Measurements from ENCODE around the gene DVL3. TPM values are rescaled to one million over a fixed set of nuclear protein-coding genes. Genes with fewer than 3 reads are reported as not detected.

DVL3 gene
- total RNA-seq, 1 donor from 2014 or later, result 26.9 TPM

DNA sequence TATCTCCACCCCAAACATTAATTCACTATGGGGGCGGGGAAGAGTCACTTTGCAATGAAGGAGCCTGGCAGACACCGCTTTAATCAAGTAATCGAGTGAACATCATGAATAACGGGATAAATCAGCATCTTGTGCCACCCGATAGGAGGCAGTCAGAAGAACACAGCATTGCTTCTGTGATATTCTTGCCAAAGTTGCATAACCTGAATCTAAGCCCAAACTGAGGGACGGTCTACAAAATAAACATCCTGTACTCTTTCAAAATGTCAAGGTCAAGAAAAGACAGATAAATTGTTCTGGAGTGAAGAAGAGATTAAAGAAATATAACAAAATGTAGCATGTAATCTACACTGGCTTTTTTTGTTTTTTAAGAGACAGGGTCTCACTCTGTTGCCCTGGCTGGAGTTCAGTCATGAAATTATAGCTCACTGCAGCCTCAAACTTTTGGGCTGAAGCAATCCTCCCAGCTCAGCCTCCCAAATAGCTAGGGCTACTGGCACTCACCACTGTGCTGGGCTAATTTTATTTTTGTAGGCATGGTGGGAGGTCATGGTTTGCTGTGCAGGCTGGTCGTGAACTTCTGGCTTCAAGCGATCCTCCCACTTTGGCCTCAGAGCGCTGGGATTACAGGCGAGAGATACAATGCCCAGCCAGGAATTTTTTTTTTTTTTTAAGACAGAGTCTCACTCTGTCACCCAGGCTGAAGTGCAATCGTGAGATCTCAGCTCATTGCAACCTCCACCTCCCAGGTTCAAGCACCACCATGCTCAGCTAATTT, 54.2 kb downstream of the DVL3 start:
- no peak for DNase-seq (ENCODE audit: low spot score)
- ATAC-seq, result peak; percentile 41

- no peak for DNase-seq (ENCODE audit: low spot score)
- ATAC-seq, result no peak
These were observed 56.1 kb downstream of the DVL3 start for GRCh38 chr3:184211297-184211696.

DNA sequence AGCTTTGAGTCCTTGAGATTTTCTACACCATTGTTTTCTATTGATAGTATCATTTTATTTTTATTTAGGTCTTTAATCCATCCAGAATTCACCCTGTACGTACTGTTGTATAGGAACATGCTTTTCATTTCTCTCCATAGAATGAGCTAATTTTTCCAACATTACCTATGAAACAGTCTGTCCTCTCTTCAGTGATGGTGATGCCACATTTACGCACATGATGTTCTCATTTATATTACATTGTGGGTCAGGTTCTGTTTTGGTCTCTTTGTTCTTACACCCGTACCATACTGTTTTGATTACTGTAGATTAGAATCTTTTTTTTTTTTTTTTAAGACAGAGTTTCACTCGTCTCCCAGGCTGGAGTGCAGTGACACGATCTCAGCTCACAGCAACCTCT, 56.5 kb downstream of the DVL3 start:
- ATAC-seq (no peak), DNase-seq (ENCODE audit: low spot score) (no peak)

- DNase-seq (ENCODE audit: low spot score) (no peak), ATAC-seq (no peak)
These were observed 63.6 kb downstream of the DVL3 start for GRCh38 chr3:184218814-184219213.

GRCh38 chr3:184222521-184222920, 67.3 kb downstream of the DVL3 start:
- ATAC-seq (no peak), DNase-seq (ENCODE audit: low spot score) (no peak)

Other genes starting within 250 kb of the DVL3 start
- gene ABCC5, start 137.5 kb upstream of the DVL3 start, total RNA-seq, result 7.2 TPM
- gene HTR3D, start 123.6 kb upstream of the DVL3 start, total RNA-seq, result not detected
- not detected for gene HTR3C, start 102.3 kb upstream of the DVL3 start, total RNA-seq
- gene HTR3E, start 58.3 kb upstream of the DVL3 start, total RNA-seq, result not detected
- gene EIF2B5, start 20.0 kb upstream of the DVL3 start, total RNA-seq, result 19.6 TPM
- gene AP2M1, start 19.5 kb downstream of the DVL3 start, total RNA-seq, result 119 TPM
- 53.8 TPM for gene ABCF3, start 30.8 kb downstream of the DVL3 start, total RNA-seq
- gene VWA5B2, start 74.2 kb downstream of the DVL3 start, total RNA-seq, result 0.75 TPM
- 38.8 TPM for gene ALG3, start 93.6 kb downstream of the DVL3 start, total RNA-seq
- gene EEF1AKMT4, start 94.3 kb downstream of the DVL3 start, total RNA-seq, result 7.0 TPM
- gene CAMK2N2, start 106.2 kb downstream of the DVL3 start, total RNA-seq, result 0.43 TPM
- gene ECE2, start 120.6 kb downstream of the DVL3 start, total RNA-seq, result not detected
- gene PSMD2, start 143.9 kb downstream of the DVL3 start, total RNA-seq, result 94.1 TPM
- gene EIF4G1, start 159.2 kb downstream of the DVL3 start, total RNA-seq, result 341 TPM
- gene FAM131A, start 182.2 kb downstream of the DVL3 start, total RNA-seq, result 2.5 TPM
- gene CLCN2, start 206.2 kb downstream of the DVL3 start, total RNA-seq, result 4.8 TPM
- gene POLR2H, start 206.3 kb downstream of the DVL3 start, total RNA-seq, result 33.9 TPM
- gene THPO, start 222.8 kb downstream of the DVL3 start, total RNA-seq, result 8.5 TPM
- gene CHRD, start 224.7 kb downstream of the DVL3 start, total RNA-seq, result 88.3 TPM

Measured in left lobe of liver (tissue), 2 donors.